HG03354 (cell line): ENCODE measurements around the gene REEP3.
A peak's percentile ranks its signal among the peaks of the same experiment; 100 is the strongest.
"Not testable (repeated sequence)": the region's sequence is repeated elsewhere in the genome, so short reads cannot be mapped to it uniquely, and the experiment has no call there.

Experiments used
- ATAC-seq: cut with Tn5 transposase; IDR thresholded peaks from one replicate; pipeline ENCODE4 v1.9.1; 2021; ENCODE audit warnings: mild to moderate bottlenecking; ENCODE audit not compliant: unreplicated experiment, poor library complexity, severe bottlenecking

REEP3 gene

GRCh38 chr10:63646491-63646890 is 125.3 kb downstream of the REEP3 start:
- ATAC-seq, result no peak

GRCh38 chr10:63651864-63652263 is 130.7 kb downstream of the REEP3 start:
- ATAC-seq, result no peak

GRCh38 chr10:63653747-63654146 is 132.5 kb downstream of the REEP3 start:
- no peak for ATAC-seq

GRCh38 chr10:63657761-63658160 is 136.6 kb downstream of the REEP3 start:
- no peak for ATAC-seq

- ATAC-seq, result not testable (repeated sequence)
Measured at GRCh38 chr10:63660941-63661340, 139.7 kb downstream of the REEP3 start.

GRCh38 chr10:63661347-63661746 is 140.1 kb downstream of the REEP3 start:
- no peak for ATAC-seq

- ATAC-seq, result no peak
Measured at GRCh38 chr10:63664341-63664885, 143.2 kb downstream of the REEP3 start.

- not testable (repeated sequence) for ATAC-seq
Measured at GRCh38 chr10:63665006-63665580, 143.9 kb downstream of the REEP3 start.

GRCh38 chr10:63665670-63666134 is 144.5 kb downstream of the REEP3 start:
- no peak for ATAC-seq

GRCh38 chr10:63666836-63667383 is 145.7 kb downstream of the REEP3 start:
- ATAC-seq, result peak; percentile 74

- no peak for ATAC-seq
Measured at GRCh38 chr10:63667596-63668480, 146.6 kb downstream of the REEP3 start.

GRCh38 chr10:63670291-63670898 is 149.2 kb downstream of the REEP3 start:
- no peak for ATAC-seq

GRCh38 chr10:63671317-63671937 is 150.2 kb downstream of the REEP3 start:
- no peak for ATAC-seq

- ATAC-seq, result no peak
Measured at GRCh38 chr10:63672491-63672890, 151.3 kb downstream of the REEP3 start.

- no peak for ATAC-seq
Measured at GRCh38 chr10:63673246-63673645, 152.0 kb downstream of the REEP3 start.

GRCh38 chr10:63673846-63674245 is 152.6 kb downstream of the REEP3 start:
- ATAC-seq, result no peak
